GM19397 (cell line): ENCODE results near the gene PIWIL1.

ENCODE experiments used
- ATAC-seq: cut with Tn5 transposase; IDR thresholded peaks from one replicate; pipeline ENCODE4 v1.9.1; 2021; ENCODE audit warnings: mild to moderate bottlenecking, moderate library complexity; ENCODE audit not compliant: unreplicated experiment

PIWIL1 gene

GRCh38 chr12:130335517-130336392 lies 1.9 kb upstream of the PIWIL1 start:
- no peak for ATAC-seq

GRCh38 chr12:130336723-130337487 lies 782 bp upstream of the PIWIL1 start:
- no peak for ATAC-seq

GRCh38 chr12:130338794-130339601 lies 1.3 kb downstream of the PIWIL1 start:
- ATAC-seq, result no peak

GRCh38 chr12:130339951-130340350 lies 2.3 kb downstream of the PIWIL1 start:
- no peak for ATAC-seq

GRCh38 chr12:130342442-130342841 lies 4.8 kb downstream of the PIWIL1 start:
- no peak for ATAC-seq

GRCh38 chr12:130342842-130343241 lies 5.2 kb downstream of the PIWIL1 start:
- no peak for ATAC-seq

GRCh38 chr12:130344529-130344928 lies 6.8 kb downstream of the PIWIL1 start:
- ATAC-seq, result no peak

GRCh38 chr12:130345292-130345691 lies 7.6 kb downstream of the PIWIL1 start:
- no peak for ATAC-seq

GRCh38 chr12:130347588-130347987 lies 9.9 kb downstream of the PIWIL1 start:
- no peak for ATAC-seq

- no peak for ATAC-seq
These were observed 13.0 kb downstream of the PIWIL1 start for GRCh38 chr12:130350715-130351114.

GRCh38 chr12:130351326-130351725 lies 13.6 kb downstream of the PIWIL1 start:
- no peak for ATAC-seq

- ATAC-seq, result no peak
These were observed 15.4 kb downstream of the PIWIL1 start for GRCh38 chr12:130353081-130353480.

GRCh38 chr12:130354407-130354806 lies 16.7 kb downstream of the PIWIL1 start:
- ATAC-seq, result no peak

GRCh38 chr12:130356222-130356621 lies 18.5 kb downstream of the PIWIL1 start:
- no peak for ATAC-seq

GRCh38 chr12:130357241-130357640 lies 19.6 kb downstream of the PIWIL1 start:
- no peak for ATAC-seq

GRCh38 chr12:130357729-130358330 lies 20.1 kb downstream of the PIWIL1 start:
- ATAC-seq, result no peak

- ATAC-seq, result no peak
These were observed 24.4 kb downstream of the PIWIL1 start for GRCh38 chr12:130362060-130362459.

GRCh38 chr12:130364578-130364977 lies 26.9 kb downstream of the PIWIL1 start:
- ATAC-seq, result no peak

- no peak for ATAC-seq
These were observed 28.5 kb downstream of the PIWIL1 start for GRCh38 chr12:130366159-130366558.

- no peak for ATAC-seq
These were observed 29.3 kb downstream of the PIWIL1 start for GRCh38 chr12:130367003-130367402.

GRCh38 chr12:130367523-130367922 lies 29.8 kb downstream of the PIWIL1 start:
- no peak for ATAC-seq
